Spleen (tissue), 11 donors: Measurements from ENCODE around the gene RAB5B. TPM values are rescaled to one million over a fixed set of nuclear protein-coding genes. Genes with fewer than 3 reads are reported as not detected.
A peak's percentile ranks its signal among the peaks of the same experiment; 100 is the strongest.

Experiments used
- DNase-seq: peaks from one replicate; pipeline ENCODE4 v3.0.0-alpha.2; 2020
- H3K27ac ChIP-seq, 8 donors: fragments of 200-600 bp; sonication (generic) in 7 of 8; 1 replicate in 4 of 8; 2 replicates in 4 of 8; pipeline versions ENCODE4 v1.5.0 to v1.8.0; 2016 to 2021; ENCODE audit warnings: inconsistent platforms in 4 of 8, mild to moderate bottlenecking in 4 of 8, moderate library complexity in 1 of 8
- H3K27me3 ChIP-seq, 7 donors: fragments of 200-600 bp; sonication (generic) in 6 of 7; replicated peaks in 1 of 7; 1 replicate in 4 of 7; 2 replicates in 3 of 7; pipeline versions ENCODE4 v1.5.0 to v1.8.0; 2016 to 2021; ENCODE audit warnings: inconsistent platforms in 3 of 7, mild to moderate bottlenecking in 1 of 7
- H3K36me3 ChIP-seq, 6 donors: fragments of 200-600 bp; sonication (generic) in 5 of 6; 1 replicate in 4 of 6; 2 replicates in 2 of 6; pipeline versions ENCODE4 v1.5.0 to v1.8.0; 2016 to 2021; ENCODE audit warnings: inconsistent platforms in 2 of 6
- H3K4me1 ChIP-seq, 6 donors: fragments of 200-600 bp; sonication (generic) in 5 of 6; 1 replicate in 3 of 6; 2 replicates in 3 of 6; pipeline versions ENCODE4 v1.5.0 to v1.8.0; 2016 to 2021; ENCODE audit warnings: inconsistent platforms in 3 of 6
- H3K4me3 ChIP-seq, 8 donors: fragments of 200-600 bp; sonication (generic) in 7 of 8; 1 replicate in 4 of 8; 2 replicates in 4 of 8; pipeline versions ENCODE4 v1.5.0 to v1.8.0; 2016 to 2021; ENCODE audit warnings: inconsistent platforms in 4 of 8, mild to moderate bottlenecking in 4 of 8, moderate library complexity in 2 of 8
- H3K9me3 ChIP-seq, 8 donors: fragments of 200-600 bp; sonication (generic) in 7 of 8; 1 replicate in 4 of 8; 2 replicates in 4 of 8; pipeline versions ENCODE4 v1.5.0 to v1.8.0; 2016 to 2021; ENCODE audit warnings: inconsistent platforms in 4 of 8
- CTCF ChIP-seq, 11 experiments: fragments of 200-600 bp in 7 of 11; fragments of 450-650 bp in 4 of 11; sonication (generic) in 4 of 11; IDR thresholded peaks in 8 of 11; conservative IDR thresholded peaks in 3 of 11; 1 replicate in 7 of 11; 2 replicates in 4 of 11; pipeline versions ENCODE4 v1.4.0 to v1.8.0; 2016 to 2021; ENCODE audit warnings: antibody characterized with exemption in 11 of 11, inconsistent platforms in 4 of 11, mild to moderate bottlenecking in 1 of 11
- POLR2A ChIP-seq, 3 donors: fragments of 450-650 bp; IDR thresholded peaks; one replicate each; pipeline ENCODE4 v1.5.1; 2017; ENCODE audit warnings: antibody characterized with exemption in 3 of 3, mild to moderate bottlenecking in 1 of 3
- POLR2AphosphoS5 ChIP-seq, 3 donors: sonication (generic); formaldehyde crosslinking; IDR thresholded peaks; one replicate each; pipeline ENCODE4 v1.5.1; 2017; ENCODE audit warnings: antibody characterized with exemption in 3 of 3
- WGBS, 5 donors: extraction: QIAGEN DNeasy Blood & Tissue Kit in 3 of 5; methylation state at CpG; one replicate each; pipeline versions ENCODE4 v1.1.5 to v1.1.7; 2013 to 2018; 5-methylcytosine and 5-hydroxymethylcytosine counted together
- intact Hi-C: fragments of 100-400 bp; cut with DNase I; formaldehyde crosslinking; loops from one replicate; pipeline ENCODE4 v1.15.0; 2023; ENCODE audit warnings: low total_unique reads
- polyA plus RNA-seq, 3 donors: library from polyadenylated mRNA; stranded (reverse); fragments of 200-250 nt; gene quantifications; one replicate each; pipeline ENCODE4 v1.2.1, GENCODE V29; 2013
- total RNA-seq, 7 donors: library from RNA; depleted of rRNA in 3 of 7; stranded (reverse); fragments of >200 nt in 3 of 7; fragmentation: NEBNext Ultra II Directional in 4 of 7; extraction: Animal tissue kit (Norgen Biotek cat#: 25700) in 4 of 7; gene quantifications; one replicate each; pipeline versions ENCODE4 v1.1.0 to v1.2.1, GENCODE V29; 2016 to 2021
- donor health status: healthy with polysubstance abuse.
- donor health status: DM: no; HTN: no; CAD: no; lungs with moderate emphysema.
- donor health status: DM: no; HTN: no; CAD: no.
- donor health status: Bipolar disorder and iron deficiency.
- donor health status: healthy.
- donor health status: DM: no; HTN: no; CAD: no.
- donor health status: DM: yes; HTN: yes; CAD: no.

Gene RAB5B
- total and polyA plus RNA-seq, 10 donors, result 30.9 to 101 (median 81.4) TPM

GRCh38 chr12:56034586-56035332 lies 60.9 kb downstream of the RAB5B start:
- WGBS, 5 donors, result 85 to 89% (median 89%) methylated on average over 7 to 21 of the region's 21 CpGs
- peaks cover 0 to 11% (median under 1%) of the 10 kb centered on the region in 6 donors for H3K4me1 ChIP-seq
- no peaks in the 10 kb centered on the region for H3K9me3 ChIP-seq
- H3K36me3 ChIP-seq, result peaks cover 2 to 56% (median 22%) of the 10 kb centered on the region in 6 donors
- no peaks in the 10 kb centered on the region for H3K27me3 ChIP-seq
- no peak for TF ChIP-seq POLR2AphosphoS5 (IDR thresholded peaks at IDR 0.05)
- no peak for TF ChIP-seq CTCF (IDR thresholded peaks at IDR 0.05 in 8 of 11, conservative IDR thresholded peaks at IDR 0.05 in 3 of 11)
- no peak for TF ChIP-seq POLR2A (IDR thresholded peaks at IDR 0.05)
- H3K27ac ChIP-seq, result no peak overlapping the region
- no peak overlapping the region for H3K4me3 ChIP-seq
- DNase-seq, result no peak
- intact Hi-C loops, result no loop called here

- WGBS, 5 donors, result 31 to 64% (median 43%) methylated on average over 2 of the region's 2 CpGs
- no peak overlapping the region for H3K27ac ChIP-seq
- H3K9me3 ChIP-seq, result no peaks in the 10 kb centered on the region
- TF ChIP-seq POLR2A (IDR thresholded peaks at IDR 0.05) (no peak), POLR2AphosphoS5 (IDR thresholded peaks at IDR 0.05) (no peak), CTCF (IDR thresholded peaks at IDR 0.05 in 8 of 11, conservative IDR thresholded peaks at IDR 0.05 in 3 of 11) (no peak)
- peaks cover 4 to 13% (median 10%) of the 10 kb centered on the region in 6 donors for H3K4me1 ChIP-seq
- H3K36me3 ChIP-seq, result peaks cover 2 to 52% (median 22%) of the 10 kb centered on the region in 6 donors
- no peak overlapping the region for H3K4me3 ChIP-seq
- intact Hi-C loops, result no loop called here
- no peaks in the 10 kb centered on the region for H3K27me3 ChIP-seq
- DNase-seq, result no peak
Observed at GRCh38 chr12:56037161-56037560, 63.3 kb downstream of the RAB5B start.

DNA sequence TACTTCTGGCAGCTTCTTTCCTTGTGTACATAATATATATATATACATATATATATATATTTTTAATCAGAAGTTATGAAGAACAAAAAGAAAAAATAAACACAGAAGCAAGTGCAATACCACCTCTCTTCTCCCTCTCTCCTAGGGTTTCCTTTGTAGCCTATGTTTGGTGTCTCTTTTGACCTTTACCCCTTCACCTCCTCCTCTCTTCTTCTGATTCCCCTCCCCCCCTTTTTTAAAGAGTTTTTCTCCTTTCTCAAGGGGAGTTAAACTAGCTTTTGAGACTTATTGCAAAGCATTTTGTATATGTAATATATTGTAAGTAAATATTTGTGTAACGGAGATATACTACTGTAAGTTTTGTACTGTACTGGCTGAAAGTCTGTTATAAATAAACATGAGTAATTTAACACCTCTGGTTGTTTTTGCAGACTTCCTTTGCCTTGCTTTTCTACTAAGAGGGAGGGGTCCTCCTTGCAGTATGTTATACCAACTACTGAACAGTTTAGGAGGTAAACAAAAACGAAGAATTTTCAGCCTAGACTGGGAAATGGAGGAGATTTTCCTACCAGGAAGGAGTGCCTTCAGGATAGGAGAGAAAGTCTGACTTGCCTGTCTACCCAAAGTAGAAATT lies 64.3 kb downstream of the RAB5B start:
- TF ChIP-seq POLR2AphosphoS5 (IDR thresholded peaks at IDR 0.05) (no peak), POLR2A (IDR thresholded peaks at IDR 0.05) (no peak), CTCF (IDR thresholded peaks at IDR 0.05 in 8 of 11, conservative IDR thresholded peaks at IDR 0.05 in 3 of 11) (no peak)
- 62 to 75% (median 68%) methylated on average over 2 of the region's 2 CpGs for WGBS, 5 donors
- peaks cover 9 to 19% (median 18%) of the 10 kb centered on the region in 6 donors for H3K4me1 ChIP-seq
- H3K4me3 ChIP-seq, result no peak overlapping the region
- H3K9me3 ChIP-seq, result no peaks in the 10 kb centered on the region
- intact Hi-C loops, result no loop called here
- no peak for DNase-seq
- peaks cover 1 to 46% (median 21%) of the 10 kb centered on the region in 6 donors for H3K36me3 ChIP-seq
- no peaks in the 10 kb centered on the region for H3K27me3 ChIP-seq
- H3K27ac ChIP-seq, result no peak overlapping the region

- Histone ChIP-seq H3K27ac (no peak overlapping the region), H3K4me3 (no peak overlapping the region), H3K27me3 (no peaks in the 10 kb centered on the region), H3K9me3 (no peaks in the 10 kb centered on the region), H3K36me3 (peaks cover 0 to 46% (median 28%) of the 10 kb centered on the region in 6 donors), H3K4me1 (peaks cover 15 to 31% (median 26%) of the 10 kb centered on the region in 6 donors)
- intact Hi-C loops, result loop anchor here (5.0 kb wide), 2 partner anchors 43 to 298 kb away; partner anchors contain the start of genes GDF11 and SUOX
- no peak for TF ChIP-seq POLR2A (IDR thresholded peaks at IDR 0.05)
- TF ChIP-seq POLR2AphosphoS5 (IDR thresholded peaks at IDR 0.05), result no peak
- TF ChIP-seq CTCF (IDR thresholded peaks at IDR 0.05 in 8 of 11, conservative IDR thresholded peaks at IDR 0.05 in 3 of 11), result no peak
- 87 to 100% (median 100%) methylated on average over 1 of the region's 1 CpG for WGBS, 5 donors
- DNase-seq, result peak; percentile 10
Observed at GRCh38 chr12:56040151-56040550, 66.3 kb downstream of the RAB5B start.
